Ishikawa (cell line): ENCODE results near the gene COL28A1.

Source experiments
- CREB1 ChIP-seq: IDR thresholded peaks from 2 replicates; pipeline ENCODE4 v1.6.1; 2012; ENCODE audit warnings: low read depth
- NFIC ChIP-seq: IDR thresholded peaks from 2 replicates; pipeline ENCODE4 v1.6.1; 2012
- ZBTB7A ChIP-seq: IDR thresholded peaks from 2 replicates; pipeline ENCODE4 v1.6.1; 2012; ENCODE audit warnings: low read depth
- TF ChIP-seq, protein P1 (sequence below): IDR thresholded peaks from 2 replicates; pipeline ENCODE4 v1.6.1; 2012
- TF ChIP-seq, protein P2 (sequence below): IDR thresholded peaks from 2 replicates; pipeline ENCODE4 v1.6.1; 2012; ENCODE audit warnings: low read depth, mild to moderate bottlenecking

DNA sequence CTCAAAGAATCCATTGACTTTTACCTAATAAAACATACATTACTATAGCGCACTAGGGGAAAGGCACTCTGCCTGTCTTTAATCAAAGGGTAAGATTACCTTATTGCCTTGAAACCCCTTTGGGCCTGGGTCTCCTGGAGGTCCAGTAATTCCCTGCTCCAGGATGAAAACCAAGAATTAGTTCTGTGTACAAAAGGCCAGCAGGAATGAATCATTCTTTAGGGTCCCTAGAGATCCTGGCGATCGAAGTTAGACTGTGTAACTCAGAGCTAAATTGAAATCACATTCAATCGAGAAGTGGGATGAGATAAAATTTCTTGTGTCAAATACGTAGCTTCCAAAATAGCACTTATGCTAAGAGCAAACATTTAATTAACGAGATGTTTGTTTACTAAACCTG lies 29.8 kb downstream of the COL28A1 start:
- no peak for TF ChIP-seq CREB1
- TF ChIP-seq, protein P1, sequence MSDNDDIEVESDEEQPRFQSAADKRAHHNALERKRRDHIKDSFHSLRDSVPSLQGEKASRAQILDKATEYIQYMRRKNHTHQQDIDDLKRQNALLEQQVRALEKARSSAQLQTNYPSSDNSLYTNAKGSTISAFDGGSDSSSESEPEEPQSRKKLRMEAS: no peak
- TF ChIP-seq, protein P2, sequence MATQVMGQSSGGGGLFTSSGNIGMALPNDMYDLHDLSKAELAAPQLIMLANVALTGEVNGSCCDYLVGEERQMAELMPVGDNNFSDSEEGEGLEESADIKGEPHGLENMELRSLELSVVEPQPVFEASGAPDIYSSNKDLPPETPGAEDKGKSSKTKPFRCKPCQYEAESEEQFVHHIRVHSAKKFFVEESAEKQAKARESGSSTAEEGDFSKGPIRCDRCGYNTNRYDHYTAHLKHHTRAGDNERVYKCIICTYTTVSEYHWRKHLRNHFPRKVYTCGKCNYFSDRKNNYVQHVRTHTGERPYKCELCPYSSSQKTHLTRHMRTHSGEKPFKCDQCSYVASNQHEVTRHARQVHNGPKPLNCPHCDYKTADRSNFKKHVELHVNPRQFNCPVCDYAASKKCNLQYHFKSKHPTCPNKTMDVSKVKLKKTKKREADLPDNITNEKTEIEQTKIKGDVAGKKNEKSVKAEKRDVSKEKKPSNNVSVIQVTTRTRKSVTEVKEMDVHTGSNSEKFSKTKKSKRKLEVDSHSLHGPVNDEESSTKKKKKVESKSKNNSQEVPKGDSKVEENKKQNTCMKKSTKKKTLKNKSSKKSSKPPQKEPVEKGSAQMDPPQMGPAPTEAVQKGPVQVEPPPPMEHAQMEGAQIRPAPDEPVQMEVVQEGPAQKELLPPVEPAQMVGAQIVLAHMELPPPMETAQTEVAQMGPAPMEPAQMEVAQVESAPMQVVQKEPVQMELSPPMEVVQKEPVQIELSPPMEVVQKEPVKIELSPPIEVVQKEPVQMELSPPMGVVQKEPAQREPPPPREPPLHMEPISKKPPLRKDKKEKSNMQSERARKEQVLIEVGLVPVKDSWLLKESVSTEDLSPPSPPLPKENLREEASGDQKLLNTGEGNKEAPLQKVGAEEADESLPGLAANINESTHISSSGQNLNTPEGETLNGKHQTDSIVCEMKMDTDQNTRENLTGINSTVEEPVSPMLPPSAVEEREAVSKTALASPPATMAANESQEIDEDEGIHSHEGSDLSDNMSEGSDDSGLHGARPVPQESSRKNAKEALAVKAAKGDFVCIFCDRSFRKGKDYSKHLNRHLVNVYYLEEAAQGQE: no peak
- no peak for TF ChIP-seq ZBTB7A
- no peak for TF ChIP-seq NFIC
